Coronary artery (tissue), 2 donors: Measurements from ENCODE around the gene ENPP6.
A peak's percentile ranks its signal among the peaks of the same experiment; 100 is the strongest.

ENCODE experiments used
- DNase-seq: peaks from one replicate; pipeline ENCODE4 v3.0.0-alpha.2; 2017; ENCODE audit warnings: low spot score
- H3K27ac ChIP-seq, 2 donors: fragments of 200-600 bp; sonication (generic); one replicate each; pipeline ENCODE4 v1.5.1; 2016 to 2019
- H3K4me3 ChIP-seq: fragments of 200-600 bp; sonication (generic); 2 replicates; pipeline ENCODE4 v1.5.1; 2016; ENCODE audit warnings: mild to moderate bottlenecking, moderate library complexity
- CTCF ChIP-seq: fragments of 200-600 bp; sonication (generic); IDR thresholded peaks from one replicate; pipeline ENCODE4 v1.5.1; 2019; ENCODE audit warnings: antibody characterized with exemption

ENPP6 gene

GRCh38 chr4:184252136-184253071 lies 34.7 kb upstream of the ENPP6 start:
- Histone ChIP-seq H3K4me3 (no peak overlapping the region), H3K27ac (no peak overlapping the region)
- TF ChIP-seq CTCF, result no peak
- no peak for DNase-seq

- no peak for TF ChIP-seq CTCF
- Histone ChIP-seq H3K4me3 (no peak overlapping the region), H3K27ac (no peak overlapping the region)
- DNase-seq, result no peak
Observed at GRCh38 chr4:184251670-184251980, 34.0 kb upstream of the ENPP6 start.

GRCh38 chr4:184250795-184251669 lies 33.4 kb upstream of the ENPP6 start:
- TF ChIP-seq CTCF, result peak; percentile 27
- no peak for DNase-seq
- H3K4me3 ChIP-seq, result no peak overlapping the region
- no peak overlapping the region for H3K27ac ChIP-seq

- no peak for DNase-seq
- TF ChIP-seq CTCF, result no peak
- Histone ChIP-seq H3K4me3 (no peak overlapping the region), H3K27ac (no peak overlapping the region)
Observed at GRCh38 chr4:184248216-184248615, 30.5 kb upstream of the ENPP6 start.

GRCh38 chr4:184247421-184247820 lies 29.7 kb upstream of the ENPP6 start:
- TF ChIP-seq CTCF, result no peak
- Histone ChIP-seq H3K4me3 (no peak overlapping the region), H3K27ac (no peak overlapping the region)
- no peak for DNase-seq

- DNase-seq, result no peak
- H3K27ac ChIP-seq, result no peak overlapping the region
- no peak for TF ChIP-seq CTCF
- no peak overlapping the region for H3K4me3 ChIP-seq
Observed at GRCh38 chr4:184246426-184246825, 28.8 kb upstream of the ENPP6 start.
